ENCODE measurements around the gene PAMR1. TPM values are rescaled to one million over a fixed set of nuclear protein-coding genes. Genes with fewer than 3 reads are reported as not detected.

PAMR1 gene
- total RNA-seq, 1 donor from 2014 or later: 12.9 TPM

DNA sequence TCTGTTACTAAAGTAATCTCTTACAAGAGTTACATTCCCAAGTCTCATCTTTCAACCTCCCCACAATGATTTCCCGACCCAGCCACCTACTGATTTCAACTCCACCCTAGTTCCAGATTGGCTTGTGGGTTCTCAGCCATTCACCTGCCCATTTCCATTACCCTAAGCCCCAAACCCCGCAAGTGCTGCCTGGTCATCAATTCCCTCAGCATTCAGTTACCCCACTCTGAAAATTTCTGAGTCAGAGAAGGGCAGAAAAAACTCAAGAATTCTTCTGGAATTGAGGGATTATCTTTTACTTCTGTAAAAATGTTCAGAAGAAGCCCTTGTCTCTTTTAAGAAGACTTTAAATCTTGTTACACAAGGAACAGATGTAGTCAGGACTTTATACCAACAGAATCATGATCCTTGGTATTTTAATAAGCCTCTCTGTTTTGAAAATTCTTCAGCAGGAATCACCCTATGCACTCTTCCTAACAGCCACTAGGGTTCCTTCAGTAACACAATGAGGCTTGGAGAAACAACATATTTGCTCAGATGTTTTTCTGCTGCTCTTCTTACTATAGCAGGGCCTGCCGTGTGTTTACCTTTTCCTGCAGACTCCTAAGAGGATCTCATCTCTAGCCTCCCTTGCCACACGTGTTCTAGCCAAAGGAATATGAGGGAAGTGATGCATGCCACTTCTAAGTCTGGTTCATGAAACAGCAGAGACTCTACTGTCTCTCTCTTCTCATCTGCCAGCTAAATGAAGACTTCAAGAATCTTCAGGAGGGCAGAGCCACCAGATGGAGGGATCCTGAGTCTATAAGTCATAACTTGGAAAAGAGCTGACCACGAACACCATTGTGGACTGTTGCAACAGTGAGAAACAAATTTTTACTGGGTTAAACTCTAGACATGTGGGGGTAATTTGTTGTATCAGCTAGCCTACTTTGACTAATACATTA, 29.3 kb upstream of the PAMR1 start:
- Histone ChIP-seq H3K27ac (replicated peaks) (no peak overlapping the region), H3K4me3 (no peak overlapping the region), H3K36me3 (no peaks in the 10 kb centered on the region), H3K9me3 (replicated peaks) (no peaks in the 10 kb centered on the region), H3K4me1 (peaks cover 5% of the 10 kb centered on the region), H3K27me3 (ENCODE audit: low read depth) (peaks cover 26% of the 10 kb centered on the region)
- intact Hi-C loops (cut with micrococcal nuclease): no loop called here
- TF ChIP-seq, protein P1, sequence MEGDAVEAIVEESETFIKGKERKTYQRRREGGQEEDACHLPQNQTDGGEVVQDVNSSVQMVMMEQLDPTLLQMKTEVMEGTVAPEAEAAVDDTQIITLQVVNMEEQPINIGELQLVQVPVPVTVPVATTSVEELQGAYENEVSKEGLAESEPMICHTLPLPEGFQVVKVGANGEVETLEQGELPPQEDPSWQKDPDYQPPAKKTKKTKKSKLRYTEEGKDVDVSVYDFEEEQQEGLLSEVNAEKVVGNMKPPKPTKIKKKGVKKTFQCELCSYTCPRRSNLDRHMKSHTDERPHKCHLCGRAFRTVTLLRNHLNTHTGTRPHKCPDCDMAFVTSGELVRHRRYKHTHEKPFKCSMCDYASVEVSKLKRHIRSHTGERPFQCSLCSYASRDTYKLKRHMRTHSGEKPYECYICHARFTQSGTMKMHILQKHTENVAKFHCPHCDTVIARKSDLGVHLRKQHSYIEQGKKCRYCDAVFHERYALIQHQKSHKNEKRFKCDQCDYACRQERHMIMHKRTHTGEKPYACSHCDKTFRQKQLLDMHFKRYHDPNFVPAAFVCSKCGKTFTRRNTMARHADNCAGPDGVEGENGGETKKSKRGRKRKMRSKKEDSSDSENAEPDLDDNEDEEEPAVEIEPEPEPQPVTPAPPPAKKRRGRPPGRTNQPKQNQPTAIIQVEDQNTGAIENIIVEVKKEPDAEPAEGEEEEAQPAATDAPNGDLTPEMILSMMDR (IDR thresholded peaks at IDR 0.05; ENCODE audit: borderline replicate concordance): peak; percentile 27
- no peak for DNase-seq

DNA sequence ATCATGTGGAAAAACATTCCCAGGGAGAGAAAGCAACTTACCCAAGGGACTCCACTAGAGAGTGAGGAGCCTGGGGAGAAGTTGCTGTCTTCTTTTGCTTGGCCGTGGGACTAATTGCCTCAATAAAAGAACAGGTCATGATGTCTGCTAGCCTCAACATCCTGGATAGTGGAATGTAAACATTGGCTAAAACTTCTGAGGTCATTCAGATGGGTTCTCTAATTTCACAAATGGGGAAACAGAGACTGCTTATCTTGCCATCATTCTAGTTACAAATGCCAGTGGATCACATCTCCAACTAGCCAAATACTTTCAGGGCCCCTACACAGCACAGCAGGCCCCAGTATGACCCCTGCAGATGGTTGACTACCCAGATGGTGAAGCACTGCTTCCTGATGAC, 28.4 kb upstream of the PAMR1 start:
- Histone ChIP-seq H3K4me3 (no peak overlapping the region), H3K27me3 (ENCODE audit: low read depth) (peaks cover 28% of the 10 kb centered on the region), H3K4me1 (peaks cover 13% of the 10 kb centered on the region), H3K9me3 (replicated peaks) (no peaks in the 10 kb centered on the region), H3K36me3 (no peaks in the 10 kb centered on the region), H3K27ac (replicated peaks) (no peak overlapping the region)
- TF ChIP-seq, protein P1 (IDR thresholded peaks at IDR 0.05; ENCODE audit: borderline replicate concordance): no peak
- DNase-seq: no peak
- intact Hi-C loops (cut with micrococcal nuclease): no loop called here

- Histone ChIP-seq H3K9me3 (replicated peaks) (no peaks in the 10 kb centered on the region), H3K4me1 (peaks cover 14% of the 10 kb centered on the region), H3K4me3 (no peak overlapping the region), H3K27me3 (ENCODE audit: low read depth) (peaks cover 31% of the 10 kb centered on the region), H3K27ac (replicated peaks) (no peak overlapping the region), H3K36me3 (no peaks in the 10 kb centered on the region)
- DNase-seq: no peak
- intact Hi-C loops (cut with micrococcal nuclease): no loop called here
- TF ChIP-seq, protein P1 (IDR thresholded peaks at IDR 0.05; ENCODE audit: borderline replicate concordance): no peak
These were observed 27.6 kb upstream of the PAMR1 start for GRCh38 chr11:35553021-35553420.

DNA sequence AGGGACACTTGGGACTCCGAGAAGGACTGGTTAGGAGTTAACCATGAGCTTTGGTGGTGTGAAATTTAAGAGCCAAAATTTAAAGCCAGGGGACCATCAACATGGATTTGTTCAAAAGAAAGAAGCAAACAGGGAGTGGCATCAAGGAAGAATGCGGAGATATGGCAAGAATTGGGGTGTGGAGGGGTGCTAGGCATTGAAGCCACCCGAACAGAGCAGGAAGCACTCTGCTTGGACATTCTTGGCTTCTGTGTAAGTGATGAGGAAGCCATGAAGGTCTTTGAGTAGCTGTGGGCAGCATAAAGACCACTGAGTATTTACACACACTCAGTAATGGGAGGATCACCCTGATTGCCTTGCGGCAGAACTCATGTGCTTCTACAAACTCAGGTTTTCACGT, 27.2 kb upstream of the PAMR1 start:
- TF ChIP-seq, protein P1 (IDR thresholded peaks at IDR 0.05; ENCODE audit: borderline replicate concordance): no peak
- Histone ChIP-seq H3K4me3 (no peak overlapping the region), H3K9me3 (replicated peaks) (no peaks in the 10 kb centered on the region), H3K36me3 (no peaks in the 10 kb centered on the region), H3K27me3 (ENCODE audit: low read depth) (peaks cover 31% of the 10 kb centered on the region), H3K4me1 (peaks cover 14% of the 10 kb centered on the region), H3K27ac (replicated peaks) (no peak overlapping the region)
- no peak for DNase-seq
- intact Hi-C loops (cut with micrococcal nuclease): no loop called here

- no peaks in the 10 kb centered on the region for H3K36me3 ChIP-seq
- TF ChIP-seq, protein P1 (IDR thresholded peaks at IDR 0.05; ENCODE audit: borderline replicate concordance): no peak
- H3K4me1 ChIP-seq: peaks cover 14% of the 10 kb centered on the region
- H3K27ac ChIP-seq (replicated peaks): no peak overlapping the region
- H3K9me3 ChIP-seq (replicated peaks): no peaks in the 10 kb centered on the region
- peaks cover 36% of the 10 kb centered on the region for H3K27me3 ChIP-seq (ENCODE audit: low read depth)
- no peak overlapping the region for H3K4me3 ChIP-seq
- intact Hi-C loops (cut with micrococcal nuclease): no loop called here
- no peak for DNase-seq
These were observed 25.1 kb upstream of the PAMR1 start for GRCh38 chr11:35550374-35551036.

All from left ventricle myocardium inferior (tissue), 1 donor.